Astrocyte (in vitro differentiated cells and primary cell): Measurements from ENCODE around the gene CLCN5. TPM values are rescaled to one million over a fixed set of nuclear protein-coding genes. Genes with fewer than 3 reads are reported as not detected.

Experiments used
- DNase-seq: peaks from one replicate; pipeline ENCODE4 v3.0.0-alpha.2; 2010; ENCODE audit warnings: low read depth
- FAIRE-seq: peaks from 2 replicates; lab custom pipeline; 2011; peaks lifted over from hg19 to GRCh38; lab: Jason Lieb, UNC
- H2AFZ ChIP-seq: 2 replicates; pipeline ENCODE4 v1.6.0; 2012; ENCODE audit warnings: low read depth, low read length, inconsistent platforms
- H3K27ac ChIP-seq: 2 replicates; pipeline ENCODE4 v1.5.1; 2011; ENCODE audit warnings: low read depth, low read length, inconsistent platforms
- H3K27me3 ChIP-seq: 2 replicates; pipeline ENCODE4 v1.6.0; 2011; ENCODE audit warnings: low read length, inconsistent platforms; ENCODE audit not compliant: insufficient read depth
- H3K36me3 ChIP-seq: 2 replicates; pipeline ENCODE4 v1.5.1; 2011; ENCODE audit warnings: low read length, inconsistent platforms; ENCODE audit not compliant: insufficient read depth
- H3K4me1 ChIP-seq: 2 replicates; pipeline ENCODE4 v1.5.1; 2011; ENCODE audit warnings: low read length, inconsistent platforms; ENCODE audit not compliant: insufficient read depth
- H3K4me2 ChIP-seq: 2 replicates; pipeline ENCODE4 v1.6.0; 2012; ENCODE audit warnings: low read length, inconsistent platforms
- H3K4me3 ChIP-seq: 2 replicates; pipeline ENCODE4 v1.5.1; 2011; ENCODE audit warnings: low read depth, mild to moderate bottlenecking, low read length, inconsistent platforms; ENCODE audit not compliant: insufficient read depth
- H3K79me2 ChIP-seq: 2 replicates; pipeline ENCODE4 v1.6.0; 2012; ENCODE audit warnings: mild to moderate bottlenecking, low read length, inconsistent platforms; ENCODE audit not compliant: insufficient read depth
- H3K9ac ChIP-seq: 2 replicates; pipeline ENCODE4 v1.6.0; 2012; ENCODE audit warnings: mild to moderate bottlenecking, low read length, inconsistent platforms
- H3K9me3 ChIP-seq: 2 replicates; pipeline ENCODE4 v1.5.1; 2012; ENCODE audit warnings: low read depth, mild to moderate bottlenecking, low read length, inconsistent platforms; ENCODE audit not compliant: insufficient read depth
- H4K20me1 ChIP-seq: 2 replicates; pipeline ENCODE4 v1.6.0; 2012; ENCODE audit warnings: low read length, inconsistent platforms; ENCODE audit not compliant: insufficient read depth
- H3K27ac Mint-ChIP-seq: one replicate; pipeline ENCODE4 v1.8.0; 2021; ENCODE audit warnings: mild to moderate bottlenecking, mixed read lengths; ENCODE audit not compliant: unreplicated experiment
- H3K27me3 Mint-ChIP-seq: one replicate; pipeline ENCODE4 v1.8.0; 2021; ENCODE audit warnings: low read depth, mixed read lengths; ENCODE audit not compliant: unreplicated experiment
- H3K36me3 Mint-ChIP-seq: one replicate; pipeline ENCODE4 v1.8.0; 2021; ENCODE audit warnings: low read depth, mixed read lengths; ENCODE audit not compliant: unreplicated experiment
- H3K4me1 Mint-ChIP-seq: one replicate; pipeline ENCODE4 v1.8.0; 2021; ENCODE audit warnings: low read depth, mixed read lengths; ENCODE audit not compliant: unreplicated experiment
- H3K4me3 Mint-ChIP-seq: one replicate; pipeline ENCODE4 v1.8.0; 2021; ENCODE audit warnings: mild to moderate bottlenecking, moderate library complexity, mixed read lengths; ENCODE audit not compliant: unreplicated experiment
- H3K9me3 Mint-ChIP-seq: one replicate; pipeline ENCODE4 v1.8.0; 2021; ENCODE audit warnings: mild to moderate bottlenecking, mixed read lengths; ENCODE audit not compliant: unreplicated experiment
- CTCF ChIP-seq: IDR thresholded peaks from 2 replicates; pipeline ENCODE4 v1.5.1; 2011; ENCODE audit warnings: low read depth, mild to moderate bottlenecking, inconsistent platforms, low read length, moderate library complexity; ENCODE audit not compliant: insufficient read depth
- EZH2 ChIP-seq: IDR thresholded peaks from 2 replicates; pipeline ENCODE4 v1.6.1; 2012; ENCODE audit warnings: mild to moderate bottlenecking, low read length, inconsistent platforms; ENCODE audit not compliant: insufficient read depth
- total RNA-seq: library from RNA; stranded (reverse); gene quantifications from 2 replicates; pipeline ENCODE4 v1.2.1, GENCODE V29; 2021

The CLCN5 gene
- total RNA-seq, 1 donor from 2014 or later, result 16.7 TPM

GRCh38 chrX:50075630-50076339, 153.4 kb downstream of the CLCN5 start:
- H3K27ac ChIP-seq, result no peak overlapping the region
- H3K36me3 ChIP-seq, result no peaks in the 10 kb centered on the region
- no peaks in the 10 kb centered on the region for H3K9me3 Mint-ChIP-seq
- H3K4me3 ChIP-seq, result no peak overlapping the region
- no peaks in the 10 kb centered on the region for H3K4me1 Mint-ChIP-seq
- no peaks in the 10 kb centered on the region for H4K20me1 ChIP-seq
- H2AFZ ChIP-seq, result no peak overlapping the region
- H3K27me3 ChIP-seq, result no peaks in the 10 kb centered on the region
- no peaks in the 10 kb centered on the region for H3K36me3 Mint-ChIP-seq
- H3K27ac Mint-ChIP-seq, result no peak overlapping the region
- TF ChIP-seq EZH2 (no peak), CTCF (no peak)
- H3K4me3 Mint-ChIP-seq, result no peak overlapping the region
- FAIRE-seq (no peak), DNase-seq (no peak)
- H3K79me2 ChIP-seq, result no peaks in the 10 kb centered on the region
- no peaks in the 10 kb centered on the region for H3K9me3 ChIP-seq
- no peaks in the 10 kb centered on the region for H3K27me3 Mint-ChIP-seq
- H3K4me2 ChIP-seq, result no peak overlapping the region
- no peaks in the 10 kb centered on the region for H3K4me1 ChIP-seq
- H3K9ac ChIP-seq, result no peak overlapping the region

GRCh38 chrX:50081282-50081889, 159.0 kb downstream of the CLCN5 start:
- Mint-ChIP-seq H3K27me3 (no peaks in the 10 kb centered on the region), H3K36me3 (no peaks in the 10 kb centered on the region), H3K9me3 (no peaks in the 10 kb centered on the region), H3K4me3 (no peak overlapping the region), H3K4me1 (no peaks in the 10 kb centered on the region), H3K27ac (no peak overlapping the region)
- Histone ChIP-seq H3K4me3 (no peak overlapping the region), H3K27ac (no peak overlapping the region), H3K9ac (no peak overlapping the region), H3K36me3 (no peaks in the 10 kb centered on the region), H2AFZ (no peak overlapping the region), H3K4me2 (no peak overlapping the region), H3K9me3 (no peaks in the 10 kb centered on the region), H4K20me1 (no peaks in the 10 kb centered on the region), H3K27me3 (no peaks in the 10 kb centered on the region), H3K4me1 (no peaks in the 10 kb centered on the region), H3K79me2 (no peaks in the 10 kb centered on the region)
- DNase-seq, result no peak
- TF ChIP-seq CTCF, result peak; percentile 4
- no peak for TF ChIP-seq EZH2
- FAIRE-seq, result peak; percentile 50

- H3K79me2 ChIP-seq, result no peaks in the 10 kb centered on the region
- Mint-ChIP-seq H3K4me3 (no peak overlapping the region), H3K27me3 (no peaks in the 10 kb centered on the region), H3K4me1 (no peaks in the 10 kb centered on the region), H3K9me3 (no peaks in the 10 kb centered on the region), H3K27ac (no peak overlapping the region), H3K36me3 (no peaks in the 10 kb centered on the region)
- TF ChIP-seq CTCF (no peak), EZH2 (no peak)
- H3K9me3 ChIP-seq, result no peaks in the 10 kb centered on the region
- FAIRE-seq, result no peak
- DNase-seq, result no peak
- no peak overlapping the region for H3K4me3 ChIP-seq
- no peak overlapping the region for H3K4me2 ChIP-seq
- H2AFZ ChIP-seq, result no peak overlapping the region
- H3K27me3 ChIP-seq, result no peaks in the 10 kb centered on the region
- H4K20me1 ChIP-seq, result no peaks in the 10 kb centered on the region
- no peaks in the 10 kb centered on the region for H3K36me3 ChIP-seq
- no peak overlapping the region for H3K27ac ChIP-seq
- H3K9ac ChIP-seq, result no peak overlapping the region
- H3K4me1 ChIP-seq, result no peaks in the 10 kb centered on the region
Observed at GRCh38 chrX:50082741-50083140, 160.3 kb downstream of the CLCN5 start.
